GM21367 (cell line): ENCODE measurements around the gene PTPRG.

Experiments
- ATAC-seq: cut with Tn5 transposase; IDR thresholded peaks from one replicate; pipeline ENCODE4 v1.9.1; 2021; ENCODE audit not compliant: unreplicated experiment

PTPRG gene

GRCh38 chr3:61583890-61584875 lies 22.8 kb downstream of the PTPRG start:
- ATAC-seq, result no peak

DNA sequence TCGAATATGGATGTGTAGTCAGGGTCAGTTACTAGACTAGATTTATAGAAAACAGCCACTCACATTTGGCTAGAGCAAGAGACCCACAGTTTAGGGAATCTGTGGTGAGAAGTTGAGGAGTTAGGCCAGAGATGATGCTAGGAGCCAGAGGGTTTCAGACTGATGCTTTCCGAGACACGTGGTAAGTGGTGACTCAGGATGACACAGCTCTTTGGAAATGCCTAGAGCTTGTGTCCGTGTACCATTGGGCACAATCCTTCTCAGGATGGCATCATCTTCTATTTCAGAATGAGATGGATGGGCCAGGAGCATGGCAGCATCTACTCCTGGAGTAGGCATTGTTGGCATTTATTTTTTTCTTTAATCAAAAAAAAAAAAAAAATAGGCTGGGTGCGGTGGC lies 28.5 kb downstream of the PTPRG start:
- no peak for ATAC-seq

DNA sequence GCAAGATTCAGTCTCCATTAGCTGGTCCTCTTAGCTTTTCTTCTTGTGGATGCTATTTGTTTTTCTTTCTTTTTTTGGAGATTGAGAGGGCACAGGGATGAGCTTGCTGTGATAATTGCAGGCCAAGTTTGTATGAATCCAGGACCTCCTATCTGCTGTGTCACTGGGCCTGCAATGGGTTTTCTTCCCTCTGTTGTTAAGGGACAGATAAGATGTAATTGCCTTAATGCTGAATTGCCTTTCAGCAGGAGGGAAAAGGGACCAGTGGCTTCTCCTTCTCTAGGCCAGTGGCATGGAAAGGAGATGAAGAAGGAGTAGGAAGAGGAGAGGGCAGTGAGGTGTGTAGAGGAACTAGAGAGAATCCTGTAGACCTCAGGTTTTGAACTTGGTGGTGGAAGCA lies 29.9 kb downstream of the PTPRG start:
- no peak for ATAC-seq

- no peak for ATAC-seq
Measured at GRCh38 chr3:61593446-61594029, 32.2 kb downstream of the PTPRG start.

- ATAC-seq, result no peak
Measured at GRCh38 chr3:61594144-61594963, 33.0 kb downstream of the PTPRG start.

GRCh38 chr3:61594964-61595285 lies 33.6 kb downstream of the PTPRG start:
- no peak for ATAC-seq

DNA sequence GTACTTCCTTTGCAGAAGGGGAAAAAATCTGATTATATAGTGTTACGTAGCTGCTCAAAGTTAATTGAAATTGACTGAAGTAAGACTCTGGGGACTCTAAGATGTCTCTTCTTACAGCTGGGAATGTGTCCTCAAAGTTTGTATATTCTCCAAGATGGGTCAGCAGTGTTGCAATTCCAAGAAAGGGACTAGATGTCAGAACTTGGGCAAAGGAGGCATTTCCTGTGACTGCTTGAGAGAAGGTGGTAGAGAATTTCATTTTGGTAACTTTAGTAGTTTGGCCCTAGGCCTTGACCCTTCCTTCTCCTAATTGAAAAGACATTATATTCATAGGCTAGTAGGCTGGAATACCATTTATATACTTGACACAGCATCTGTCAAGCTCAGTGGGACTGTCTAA lies 33.9 kb downstream of the PTPRG start:
- no peak for ATAC-seq

- ATAC-seq, result no peak
Measured at GRCh38 chr3:61595826-61596225, 34.5 kb downstream of the PTPRG start.

GRCh38 chr3:61597906-61598305 lies 36.5 kb downstream of the PTPRG start:
- no peak for ATAC-seq

- no peak for ATAC-seq
Measured at GRCh38 chr3:61600195-61600594, 38.8 kb downstream of the PTPRG start.

DNA sequence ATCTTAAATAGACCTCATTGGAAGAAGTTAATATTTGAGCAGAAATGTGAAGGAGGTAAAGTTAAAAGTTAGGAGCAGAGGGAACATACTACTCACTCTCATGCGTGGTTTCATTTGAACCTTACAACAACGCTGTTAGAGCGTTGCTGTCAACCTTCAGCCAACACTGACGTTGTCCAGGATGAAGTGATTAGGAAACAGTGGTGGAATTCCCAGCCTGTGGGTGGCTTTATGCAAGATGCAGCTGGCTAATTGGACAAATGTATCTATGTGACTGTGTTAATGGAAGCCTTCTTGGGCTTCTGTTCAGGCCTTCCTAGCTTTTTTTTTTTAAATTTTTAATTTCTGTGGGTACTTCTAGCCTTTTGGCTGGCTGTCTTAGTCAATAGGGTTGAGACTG lies 40.5 kb downstream of the PTPRG start:
- ATAC-seq, result no peak

DNA sequence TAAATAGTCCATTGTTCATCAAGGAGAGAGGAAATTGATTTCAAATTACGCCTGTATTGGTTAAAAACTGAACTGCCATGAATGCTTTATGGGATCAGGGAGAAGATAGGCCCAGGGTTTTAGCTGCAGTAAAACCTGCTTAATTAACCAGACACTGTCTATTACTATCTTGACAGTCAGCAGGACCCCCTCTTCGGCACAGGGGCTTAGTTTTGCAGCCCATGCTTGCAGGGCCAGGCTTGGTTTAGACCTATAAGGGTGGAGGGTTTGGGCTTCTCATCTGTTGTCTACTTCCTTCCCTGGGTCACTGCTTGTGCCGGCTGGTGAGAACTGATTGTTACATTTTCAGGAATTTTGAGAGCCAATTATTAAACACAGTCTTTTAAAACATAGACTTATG lies 41.1 kb downstream of the PTPRG start:
- ATAC-seq, result no peak

- ATAC-seq, result no peak
Measured at GRCh38 chr3:61605589-61606175, 44.3 kb downstream of the PTPRG start.

GRCh38 chr3:61606196-61606595 lies 44.8 kb downstream of the PTPRG start:
- ATAC-seq, result no peak

- no peak for ATAC-seq
Measured at GRCh38 chr3:61608072-61608471, 46.7 kb downstream of the PTPRG start.

GRCh38 chr3:61608711-61609110 lies 47.3 kb downstream of the PTPRG start:
- no peak for ATAC-seq

- no peak for ATAC-seq
Measured at GRCh38 chr3:61610316-61610715, 48.9 kb downstream of the PTPRG start.

DNA sequence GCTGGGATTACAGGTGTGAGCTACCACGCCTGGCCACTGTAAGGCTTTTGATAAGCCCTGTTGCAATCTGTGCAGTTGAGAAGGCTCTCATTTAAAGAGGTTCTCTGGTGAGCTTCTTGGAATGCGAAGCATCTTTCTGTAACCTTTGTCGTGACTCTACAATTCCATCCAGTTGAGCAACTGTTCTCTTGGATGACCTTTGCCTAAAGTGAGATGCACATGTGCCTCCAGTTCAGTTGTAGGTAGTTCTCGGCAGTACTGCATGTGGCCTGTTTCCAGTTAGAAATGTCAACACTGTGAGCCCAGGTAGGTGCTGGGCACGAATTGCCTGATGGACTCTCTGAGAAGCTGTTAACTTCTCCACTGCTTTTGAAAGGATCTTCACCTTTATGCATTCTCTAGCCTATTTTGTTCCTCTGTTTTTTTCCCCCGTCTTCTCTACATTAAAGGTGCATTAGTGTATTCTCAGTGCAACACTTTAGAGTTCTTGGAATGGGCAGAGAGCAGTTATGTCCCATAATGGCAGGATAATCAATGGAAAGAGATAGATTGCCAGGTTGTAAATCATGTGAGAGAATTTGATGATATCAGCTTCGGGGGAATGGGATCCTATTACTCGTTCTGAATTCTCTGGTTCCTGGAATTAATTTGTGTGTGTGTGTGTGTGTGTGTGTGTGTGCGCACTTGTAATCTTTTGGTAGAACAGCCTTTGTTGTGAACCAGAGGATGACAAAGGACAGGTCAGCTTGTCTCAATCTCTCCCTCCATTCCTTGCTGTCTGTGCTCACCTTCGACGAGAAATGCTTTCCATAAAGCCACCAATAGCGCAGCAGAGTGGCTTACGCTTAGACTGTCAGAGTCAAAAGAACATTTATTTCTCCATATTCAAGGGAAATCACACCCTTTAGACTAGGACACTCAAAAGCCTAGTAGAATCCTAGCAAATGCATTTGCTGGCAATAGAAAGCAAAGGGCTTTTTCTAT lies 51.1 kb downstream of the PTPRG start:
- no peak for ATAC-seq

- ATAC-seq, result no peak
Measured at GRCh38 chr3:61613666-61614065, 52.3 kb downstream of the PTPRG start.

DNA sequence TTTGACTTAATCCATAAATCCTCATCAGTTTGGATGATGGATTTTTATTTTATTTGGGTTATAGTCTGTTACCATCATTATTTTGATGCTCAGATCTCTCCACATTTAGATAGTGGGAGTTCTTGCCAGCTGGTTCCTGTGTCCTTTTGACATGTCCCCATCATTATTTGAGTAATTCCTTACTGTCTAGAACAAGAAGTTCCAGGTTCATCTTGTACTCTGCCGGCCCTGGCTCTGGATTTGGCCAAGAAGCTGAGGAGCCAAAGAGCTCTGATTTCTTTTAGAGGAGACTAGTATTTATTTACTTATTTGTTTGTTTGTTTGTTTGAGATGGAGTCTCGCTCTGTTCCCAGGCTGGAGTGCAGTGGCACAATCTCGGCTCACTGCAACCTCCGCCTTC lies 54.3 kb downstream of the PTPRG start:
- ATAC-seq, result no peak
